ENCODE measurements around the gene HSFX1. TPM values are rescaled to one million over a fixed set of nuclear protein-coding genes. Genes with fewer than 3 reads are reported as not detected.
"Not testable (repeated sequence)": the region's sequence is repeated elsewhere in the genome, so short reads cannot be mapped to it uniquely, and the experiment has no call there.

Gene HSFX1
- polyA plus RNA-seq, 1 donor from 2014 or later, result 0.57 TPM

- not testable (repeated sequence) for H3K36me3 ChIP-seq (ENCODE audit: insufficient read depth, low read length); H3K27ac ChIP-seq (ENCODE audit: low read length); H3K4me3 ChIP-seq (ENCODE audit: low read length); H3K27me3 ChIP-seq (ENCODE audit: insufficient read depth, low read depth, low read length); H3K4me2 ChIP-seq (ENCODE audit: low read length); H3K9me3 ChIP-seq (ENCODE audit: low read length); H4K20me1 ChIP-seq (ENCODE audit: insufficient read depth); H3F3A ChIP-seq (ENCODE audit: insufficient read depth, low read length, poor library complexity, severe bottlenecking); H3K79me2 ChIP-seq (replicated peaks; ENCODE audit: insufficient read depth, low read length); H2AFZ ChIP-seq (ENCODE audit: low read depth, low read length); H3K9ac ChIP-seq (ENCODE audit: low read length); H3K9me2 ChIP-seq (ENCODE audit: insufficient read depth, low read length)
Observed at GRCh38 chrX:149795531-149795930, 21.7 kb downstream of the HSFX1 start.

- Histone ChIP-seq H3K4me2 (ENCODE audit: low read length) (no peak overlapping the region), H3K79me2 (replicated peaks; ENCODE audit: insufficient read depth, low read length) (no peaks in the 10 kb centered on the region), H4K20me1 (ENCODE audit: insufficient read depth) (no peaks in the 10 kb centered on the region), H3K36me3 (ENCODE audit: insufficient read depth, low read length) (no peaks in the 10 kb centered on the region), H2AFZ (ENCODE audit: low read depth, low read length) (no peak overlapping the region), H3K4me3 (ENCODE audit: low read length) (no peak overlapping the region), H3K9ac (ENCODE audit: low read length) (no peak overlapping the region), H3K9me2 (ENCODE audit: insufficient read depth, low read length) (no peaks in the 10 kb centered on the region), H3K27me3 (ENCODE audit: insufficient read depth, low read depth, low read length) (no peaks in the 10 kb centered on the region), H3F3A (ENCODE audit: insufficient read depth, low read length, poor library complexity, severe bottlenecking) (no peaks in the 10 kb centered on the region), H3K27ac (ENCODE audit: low read length) (peak overlapping the region; percentile 55), H3K9me3 (ENCODE audit: low read length) (no peaks in the 10 kb centered on the region)
- TF ChIP-seq SMC3 (conservative IDR thresholded peaks at IDR 0.05; ENCODE audit: poor library complexity), result no peak
- TF ChIP-seq RAD21 (conservative IDR thresholded peaks at IDR 0.05), result no peak
- TF ChIP-seq, protein P1, sequence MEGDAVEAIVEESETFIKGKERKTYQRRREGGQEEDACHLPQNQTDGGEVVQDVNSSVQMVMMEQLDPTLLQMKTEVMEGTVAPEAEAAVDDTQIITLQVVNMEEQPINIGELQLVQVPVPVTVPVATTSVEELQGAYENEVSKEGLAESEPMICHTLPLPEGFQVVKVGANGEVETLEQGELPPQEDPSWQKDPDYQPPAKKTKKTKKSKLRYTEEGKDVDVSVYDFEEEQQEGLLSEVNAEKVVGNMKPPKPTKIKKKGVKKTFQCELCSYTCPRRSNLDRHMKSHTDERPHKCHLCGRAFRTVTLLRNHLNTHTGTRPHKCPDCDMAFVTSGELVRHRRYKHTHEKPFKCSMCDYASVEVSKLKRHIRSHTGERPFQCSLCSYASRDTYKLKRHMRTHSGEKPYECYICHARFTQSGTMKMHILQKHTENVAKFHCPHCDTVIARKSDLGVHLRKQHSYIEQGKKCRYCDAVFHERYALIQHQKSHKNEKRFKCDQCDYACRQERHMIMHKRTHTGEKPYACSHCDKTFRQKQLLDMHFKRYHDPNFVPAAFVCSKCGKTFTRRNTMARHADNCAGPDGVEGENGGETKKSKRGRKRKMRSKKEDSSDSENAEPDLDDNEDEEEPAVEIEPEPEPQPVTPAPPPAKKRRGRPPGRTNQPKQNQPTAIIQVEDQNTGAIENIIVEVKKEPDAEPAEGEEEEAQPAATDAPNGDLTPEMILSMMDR (IDR thresholded peaks at IDR 0.05; ENCODE audit: poor library complexity, severe bottlenecking), result no peak
- no peak for TF ChIP-seq MXI1 (conservative IDR thresholded peaks at IDR 0.05; ENCODE audit: poor library complexity, severe bottlenecking)
- TF ChIP-seq POLR2AphosphoS5 (IDR thresholded peaks at IDR 0.05), result no peak
- TF ChIP-seq REST (IDR thresholded peaks at IDR 0.05; ENCODE audit: borderline replicate concordance), result no peak
- TF ChIP-seq EP300 (conservative IDR thresholded peaks at IDR 0.05; ENCODE audit: poor library complexity, severe bottlenecking), result no peak
- TF ChIP-seq EZH2 (IDR thresholded peaks at IDR 0.05; ENCODE audit: borderline replicate concordance, insufficient read depth, low read length, poor library complexity, severe bottlenecking), result no peak
- TF ChIP-seq TAF1 (IDR thresholded peaks at IDR 0.05; ENCODE audit: low read depth), result no peak
Observed at GRCh38 chrX:149799095-149799714, 25.3 kb downstream of the HSFX1 start.

DNA sequence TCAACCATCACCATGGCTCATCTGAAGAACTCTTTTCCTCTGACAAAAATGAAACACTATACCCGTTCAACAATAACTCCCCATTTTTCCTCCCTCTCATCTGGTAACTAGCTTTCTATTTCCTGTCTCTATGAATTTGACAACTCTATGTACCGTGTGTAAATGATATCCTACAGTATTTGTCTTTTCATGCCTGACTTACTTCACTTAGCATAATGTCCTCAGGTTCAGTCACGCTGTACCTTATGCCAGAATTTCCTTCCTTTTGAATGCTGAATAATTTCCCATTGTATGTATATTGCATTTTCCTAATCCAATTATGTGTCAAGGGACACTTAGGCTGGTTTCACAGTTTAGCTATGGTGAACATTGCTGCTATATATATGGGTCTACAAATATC is 26.1 kb downstream of the HSFX1 start:
- H3K9ac ChIP-seq (ENCODE audit: low read length), result no peak overlapping the region
- no peak overlapping the region for H2AFZ ChIP-seq (ENCODE audit: low read depth, low read length)
- H3K27ac ChIP-seq (ENCODE audit: low read length), result peak overlapping the region; percentile 55
- no peaks in the 10 kb centered on the region for H3K9me3 ChIP-seq (ENCODE audit: low read length)
- no peak overlapping the region for H3K4me2 ChIP-seq (ENCODE audit: low read length)
- H3K36me3 ChIP-seq (ENCODE audit: insufficient read depth, low read length), result no peaks in the 10 kb centered on the region
- H3K27me3 ChIP-seq (ENCODE audit: insufficient read depth, low read depth, low read length), result no peaks in the 10 kb centered on the region
- H4K20me1 ChIP-seq (ENCODE audit: insufficient read depth), result no peaks in the 10 kb centered on the region
- H3K4me3 ChIP-seq (ENCODE audit: low read length), result no peak overlapping the region
- H3F3A ChIP-seq (ENCODE audit: insufficient read depth, low read length, poor library complexity, severe bottlenecking), result no peaks in the 10 kb centered on the region
- H3K9me2 ChIP-seq (ENCODE audit: insufficient read depth, low read length), result no peaks in the 10 kb centered on the region
- no peaks in the 10 kb centered on the region for H3K79me2 ChIP-seq (replicated peaks; ENCODE audit: insufficient read depth, low read length)
- TF ChIP-seq SMC3 (conservative IDR thresholded peaks at IDR 0.05; ENCODE audit: poor library complexity) (no peak), TAF1 (IDR thresholded peaks at IDR 0.05; ENCODE audit: low read depth) (no peak), REST (IDR thresholded peaks at IDR 0.05; ENCODE audit: borderline replicate concordance) (no peak), MXI1 (conservative IDR thresholded peaks at IDR 0.05; ENCODE audit: poor library complexity, severe bottlenecking) (no peak), RAD21 (conservative IDR thresholded peaks at IDR 0.05) (no peak), EZH2 (IDR thresholded peaks at IDR 0.05; ENCODE audit: borderline replicate concordance, insufficient read depth, low read length, poor library complexity, severe bottlenecking) (no peak), EP300 (conservative IDR thresholded peaks at IDR 0.05; ENCODE audit: poor library complexity, severe bottlenecking) (no peak), POLR2AphosphoS5 (IDR thresholded peaks at IDR 0.05) (no peak)
- TF ChIP-seq, protein P1 (IDR thresholded peaks at IDR 0.05; ENCODE audit: poor library complexity, severe bottlenecking), result no peak
